T-cell (primary cell): ENCODE measurements around the gene PURB. TPM values are rescaled to one million over a fixed set of nuclear protein-coding genes. Genes with fewer than 3 reads are reported as not detected.

Experiments used
- ATAC-seq, 4 experiments: fragments of 200-7000 bp in 3 of 4; fragments of 150-1000 bp in 1 of 4; cut with Tn5 transposase; replicated peaks in 1 of 4; 1 replicate in 3 of 4; 2 replicates in 1 of 4; pipeline ENCODE4 v1.10.0; 2021; ENCODE audit warnings: moderate library complexity in 3 of 4, mild to moderate bottlenecking in 2 of 4, moderate number of reproducible peaks in 1 of 4
- CTCF ChIA-PET, 2 donors: fragments of 300-600 bp; sonication (Branson Sonifier 250); formaldehyde crosslinking; loops; one replicate each; lab custom pipeline; 2022; ENCODE audit warnings: antibody characterized with exemption in 2 of 2; lab: Charles Lee
- POLR2A ChIA-PET, 2 donors: fragments of 300-600 bp; sonication (Branson Sonifier 250); formaldehyde crosslinking; loops; one replicate each; lab custom pipeline; 2022; ENCODE audit warnings: antibody characterized with exemption in 2 of 2; lab: Charles Lee
- DNase-seq, 35 experiments: peaks; one replicate each; pipeline versions ENCODE4 v3.0.0 to v3.0.0-alpha.2; 2013 to 2023
- H3K27ac ChIP-seq: one replicate; pipeline ENCODE4 v1.5.1; 2013; ENCODE audit warnings: low read length
- H3K27me3 ChIP-seq, 2 experiments: replicated peaks in 1 of 2; 1 replicate in 1 of 2; 2 replicates in 1 of 2; pipeline versions ENCODE4 v1.6.1 to v1.7.0; 2013; ENCODE audit warnings: low read length in 1 of 2, mixed read lengths in 1 of 2; ENCODE audit not compliant: control insufficient read depth in 2 of 2, insufficient read depth in 2 of 2; ENCODE audit errors: extremely low read depth in 1 of 2
- H3K36me3 ChIP-seq, 2 donors: 1 replicate in 1 of 2; 2 replicates in 1 of 2; pipeline versions ENCODE4 v1.6.1 to v1.7.0; 2013; ENCODE audit warnings: low read length in 1 of 2; ENCODE audit not compliant: control insufficient read depth in 2 of 2, insufficient read depth in 1 of 2; ENCODE audit errors: extremely low read depth in 1 of 2
- H3K4me1 ChIP-seq, 2 experiments: 1 replicate in 1 of 2; 2 replicates in 1 of 2; pipeline versions ENCODE4 v1.6.1 to v1.7.0; 2013; ENCODE audit warnings: low read length in 2 of 2, mixed read lengths in 1 of 2; ENCODE audit not compliant: insufficient read depth in 2 of 2, control insufficient read depth in 1 of 2; ENCODE audit errors: extremely low read depth in 1 of 2
- H3K4me3 ChIP-seq, 2 donors: 1 replicate in 1 of 2; 2 replicates in 1 of 2; pipeline versions ENCODE4 v1.5.1 to v1.7.0; 2013; ENCODE audit warnings: mild to moderate bottlenecking in 2 of 2, low read length in 1 of 2, moderate library complexity in 1 of 2; ENCODE audit not compliant: control insufficient read depth in 1 of 2; ENCODE audit errors: extremely low read depth in 1 of 2
- H3K9me3 ChIP-seq: 2 replicates; pipeline ENCODE4 v1.7.0; 2013
- H3K27ac Mint-ChIP-seq, 2 donors: one replicate each; pipeline ENCODE4 v1.8.0; 2020 to 2021; ENCODE audit warnings: mild to moderate bottlenecking in 2 of 2, mixed read lengths in 2 of 2
- H3K27me3 Mint-ChIP-seq, 2 donors: one replicate each; pipeline ENCODE4 v1.8.0; 2021 to 2022; ENCODE audit warnings: mixed read lengths in 2 of 2
- H3K36me3 Mint-ChIP-seq: one replicate; pipeline ENCODE4 v1.8.0; 2021; ENCODE audit warnings: mixed read lengths
- H3K4me1 Mint-ChIP-seq, 3 donors: one replicate each; pipeline ENCODE4 v1.8.0; 2020 to 2022; ENCODE audit warnings: mixed read lengths in 3 of 3, mild to moderate bottlenecking in 1 of 3
- H3K4me3 Mint-ChIP-seq, 3 donors: one replicate each; pipeline ENCODE4 v1.8.0; 2020 to 2022; ENCODE audit warnings: mild to moderate bottlenecking in 3 of 3, mixed read lengths in 3 of 3, moderate library complexity in 3 of 3
- H3K9me3 Mint-ChIP-seq, 3 donors: one replicate each; pipeline ENCODE4 v1.8.0; 2020 to 2022; ENCODE audit warnings: mixed read lengths in 3 of 3
- WGBS: methylation state at CpG from one replicate; pipeline ENCODE4 v1.1.5; 2013; ENCODE audit warnings: missing lambda C conversion rate; ENCODE audit not compliant: insufficient coverage; 5-methylcytosine and 5-hydroxymethylcytosine counted together
- total RNA-seq, 35 experiments: library from RNA in 6 of 35; stranded (reverse) in 6 of 35; fragments of 120-200 nt in 1 of 35; gene quantifications; one replicate each; pipeline versions ENCODE4 v1.2.1 to v1.2.4 and lab custom pipeline; 2013 to 2026

Gene PURB
- total RNA-seq, 5 donors from 2014 or later (not counting 1 experiment from before 2014, with no cell fraction given), result 19.5 to 29.8 (median 20.1) TPM

- no peak for ATAC-seq
- H3K36me3 Mint-ChIP-seq, result peaks cover 3% of the 10 kb centered on the region
- DNase-seq, result no peak
- no peak overlapping the region for H3K27ac Mint-ChIP-seq
- Histone ChIP-seq H3K36me3 (peaks cover 0 to 4% of the 10 kb centered on the region in 2 donors), H3K27ac (no peak overlapping the region), H3K4me1 (peaks cover 0 to 3% of the 10 kb centered on the region in 2 experiments), H3K4me3 (no peak overlapping the region), H3K27me3 (peaks cover 0 to 5% of the 10 kb centered on the region in 2 experiments), H3K9me3 (no peaks in the 10 kb centered on the region)
- H3K4me3 Mint-ChIP-seq, result no peak overlapping the region
- H3K27me3 Mint-ChIP-seq, result peaks cover 0 to 4% of the 10 kb centered on the region in 2 donors
- ChIA-PET CTCF (no interaction called here), POLR2A (interaction anchor here (0.5 kb wide), 2 partner anchors 109 to 295 kb away, joined by 3 to 5 read pairs; no protein-coding TSS in a partner anchor)
- H3K4me1 Mint-ChIP-seq, result peaks cover 0 to 6% (median 5%) of the 10 kb centered on the region in 3 donors
- no peaks in the 10 kb centered on the region for H3K9me3 Mint-ChIP-seq
- WGBS, result 80% methylated on average over 5 of the region's 8 CpGs
Measured at GRCh38 chr7:44909596-44910389, 24.5 kb upstream of the PURB start.

- ATAC-seq, result no peak
Measured at GRCh38 chr7:44906965-44907364, 21.6 kb upstream of the PURB start.

DNA sequence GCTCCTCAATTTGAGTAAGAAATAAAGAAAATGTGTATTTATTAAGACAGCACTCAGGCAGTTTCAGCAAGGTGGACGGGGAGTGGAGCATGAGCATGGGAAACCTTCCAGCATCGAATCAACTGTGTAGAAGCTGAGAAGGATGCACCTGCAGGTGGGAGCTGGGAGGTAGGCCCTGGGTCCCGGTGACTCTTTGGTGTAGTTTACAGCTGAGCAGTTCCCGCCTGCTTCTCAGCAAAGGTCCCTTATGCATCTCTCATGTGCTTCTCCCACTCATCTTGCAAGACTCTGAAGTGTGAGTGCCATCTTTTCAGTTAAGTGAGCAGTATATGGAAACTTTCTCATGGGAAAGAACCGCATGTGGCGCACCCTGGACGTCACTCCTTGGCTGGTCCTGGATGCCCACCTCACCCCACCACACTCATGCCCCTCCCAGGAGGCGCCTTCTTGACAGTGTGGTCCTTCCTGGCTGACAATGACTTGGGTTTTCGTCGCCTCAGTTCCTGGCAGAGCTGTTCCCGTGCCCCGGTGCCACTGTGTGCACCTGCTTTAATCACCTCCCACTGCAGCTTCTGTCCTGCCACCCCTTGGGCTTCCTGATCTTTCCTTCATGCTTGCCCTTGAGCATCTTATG, 19.8 kb upstream of the PURB start:
- Mint-ChIP-seq H3K4me3 (no peak overlapping the region), H3K9me3 (no peaks in the 10 kb centered on the region), H3K4me1 (no peaks in the 10 kb centered on the region), H3K36me3 (peaks cover 3% of the 10 kb centered on the region), H3K27me3 (peaks cover 0 to 4% of the 10 kb centered on the region in 2 donors), H3K27ac (no peak overlapping the region)
- DNase-seq (no peak), ATAC-seq (no peak)
- H3K27ac ChIP-seq, result no peak overlapping the region
- no peaks in the 10 kb centered on the region for H3K9me3 ChIP-seq
- CTCF ChIA-PET, result no interaction called here
- peaks cover 0 to 5% of the 10 kb centered on the region in 2 experiments for H3K27me3 ChIP-seq
- H3K36me3 ChIP-seq, result peaks cover 0 to 4% of the 10 kb centered on the region in 2 donors
- no peaks in the 10 kb centered on the region for H3K4me1 ChIP-seq
- 81% methylated on average over 8 of the region's 12 CpGs for WGBS
- no peak overlapping the region for H3K4me3 ChIP-seq
- POLR2A ChIA-PET, result no interaction called here

More at GRCh38 chr7:44906965-44907364, 21.6 kb upstream of the PURB start:
- H3K4me3 Mint-ChIP-seq, result no peak overlapping the region
- POLR2A ChIA-PET, result interaction anchor here (0.5 to 0.6 kb wide), 3 partner anchors 218 to 1041 kb away, joined by 3 to 8 read pairs (median 5); no protein-coding TSS in a partner anchor
- CTCF ChIA-PET, result no interaction called here
- H3K27me3 Mint-ChIP-seq, result peaks cover 0 to 4% of the 10 kb centered on the region in 2 donors
- H3K4me1 Mint-ChIP-seq, result no peaks in the 10 kb centered on the region
- no peak overlapping the region for H3K27ac ChIP-seq
- H3K36me3 ChIP-seq, result peaks cover 0 to 4% of the 10 kb centered on the region in 2 donors
- H3K9me3 Mint-ChIP-seq, result no peaks in the 10 kb centered on the region
- H3K27me3 ChIP-seq, result peaks cover 0 to 5% of the 10 kb centered on the region in 2 experiments
- no peaks in the 10 kb centered on the region for H3K9me3 ChIP-seq
- no peaks in the 10 kb centered on the region for H3K4me1 ChIP-seq
- H3K4me3 ChIP-seq, result no peak overlapping the region
- no peak for DNase-seq
- H3K27ac Mint-ChIP-seq, result no peak overlapping the region
- peaks cover 3% of the 10 kb centered on the region for H3K36me3 Mint-ChIP-seq
- WGBS, result no CpG with 5 or more reads among the region's 8 CpGs

DNA sequence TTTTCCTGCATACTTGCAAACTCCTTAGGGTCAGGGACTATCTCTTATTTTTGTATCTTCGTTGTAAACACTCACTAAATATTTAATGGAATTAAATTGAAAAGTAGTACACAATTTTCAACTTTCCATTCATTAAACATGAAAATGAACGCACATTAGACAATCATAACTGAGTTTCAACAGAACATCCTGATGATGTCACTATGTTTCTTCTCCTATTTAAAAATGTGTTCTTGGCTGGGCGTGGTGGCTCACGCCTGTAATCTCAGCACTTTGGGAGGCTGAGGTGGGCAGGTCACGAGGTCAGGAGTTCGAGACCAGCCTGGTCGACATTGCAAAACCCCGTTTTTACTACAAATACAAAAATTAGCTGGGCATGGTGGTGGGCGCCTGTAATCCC, 14.1 kb upstream of the PURB start:
- no peaks in the 10 kb centered on the region for H3K27me3 Mint-ChIP-seq
- CTCF ChIA-PET, result no interaction called here
- H3K4me3 ChIP-seq, result no peak overlapping the region
- no peaks in the 10 kb centered on the region for H3K36me3 ChIP-seq
- H3K4me1 ChIP-seq, result peaks cover 0 to 7% of the 10 kb centered on the region in 2 experiments
- H3K4me3 Mint-ChIP-seq, result no peak overlapping the region
- no peaks in the 10 kb centered on the region for H3K9me3 ChIP-seq
- H3K36me3 Mint-ChIP-seq, result no peaks in the 10 kb centered on the region
- POLR2A ChIA-PET, result no interaction called here
- no peaks in the 10 kb centered on the region for H3K27me3 ChIP-seq
- H3K4me1 Mint-ChIP-seq, result peaks cover 6 to 9% (median 6%) of the 10 kb centered on the region in 3 donors
- H3K27ac Mint-ChIP-seq, result no peak overlapping the region
- no peak for ATAC-seq
- no peak for DNase-seq
- no peak overlapping the region for H3K27ac ChIP-seq
- no CpG with 5 or more reads among the region's 9 CpGs for WGBS
- no peaks in the 10 kb centered on the region for H3K9me3 Mint-ChIP-seq

GRCh38 chr7:44898039-44898438, 12.7 kb upstream of the PURB start:
- Histone ChIP-seq H3K4me3 (no peak overlapping the region), H3K36me3 (no peaks in the 10 kb centered on the region), H3K27ac (no peak overlapping the region), H3K4me1 (peaks cover 0 to 7% of the 10 kb centered on the region in 2 experiments), H3K9me3 (no peaks in the 10 kb centered on the region), H3K27me3 (no peaks in the 10 kb centered on the region)
- no peak for ATAC-seq
- no peak overlapping the region for H3K27ac Mint-ChIP-seq
- no peak overlapping the region for H3K4me3 Mint-ChIP-seq
- H3K36me3 Mint-ChIP-seq, result no peaks in the 10 kb centered on the region
- H3K4me1 Mint-ChIP-seq, result peaks cover 9 to 13% (median 9%) of the 10 kb centered on the region in 3 donors
- ChIA-PET POLR2A (interaction anchor here in 1 of 2 donors (0.6 kb wide), 1 partner anchor 74 kb away, joined by 3 read pairs; no protein-coding TSS in a partner anchor), CTCF (interaction anchor here in 1 of 2 donors (1.4 kb wide), 1 partner anchor 24 kb away, joined by 3 read pairs; no protein-coding TSS in a partner anchor)
- no peaks in the 10 kb centered on the region for H3K9me3 Mint-ChIP-seq
- H3K27me3 Mint-ChIP-seq, result no peaks in the 10 kb centered on the region
- 80% methylated on average over 1 of the region's 4 CpGs for WGBS
- no peak for DNase-seq

DNA sequence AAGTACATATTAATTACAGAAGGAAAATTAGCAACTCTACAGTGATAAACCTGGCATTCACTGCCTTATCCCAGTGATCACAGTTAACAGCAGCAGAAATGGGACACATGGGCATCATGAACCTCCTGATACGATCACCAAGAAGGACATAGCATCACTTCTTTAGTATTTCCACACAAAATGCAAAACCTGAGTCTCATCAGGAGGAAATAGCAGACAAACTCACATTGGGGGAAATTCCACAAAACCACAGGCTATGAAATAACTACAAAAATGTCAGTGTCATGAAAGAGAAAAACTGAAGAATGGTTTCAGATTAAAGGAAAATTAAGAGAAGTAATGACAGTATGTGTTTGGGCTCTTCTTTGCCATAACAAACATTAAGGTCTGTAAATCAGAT, 12.0 kb upstream of the PURB start:
- ATAC-seq, result peak in 1 of 4 experiments; percentile 29
- CTCF ChIA-PET, result interaction anchor here in 1 of 2 donors (1.4 kb wide), 1 partner anchor 25 kb away, joined by 3 read pairs; no protein-coding TSS in a partner anchor
- no peak overlapping the region for H3K27ac Mint-ChIP-seq

More for the DNA sequence above, 12.0 kb upstream of the PURB start:
- Histone ChIP-seq H3K4me1 (peaks cover 1 to 7% of the 10 kb centered on the region in 2 experiments), H3K36me3 (no peaks in the 10 kb centered on the region), H3K27ac (no peak overlapping the region), H3K4me3 (no peak overlapping the region), H3K9me3 (no peaks in the 10 kb centered on the region), H3K27me3 (no peaks in the 10 kb centered on the region)
- Mint-ChIP-seq H3K4me3 (no peak overlapping the region), H3K36me3 (no peaks in the 10 kb centered on the region), H3K4me1 (peaks cover 13 to 18% (median 15%) of the 10 kb centered on the region in 3 donors), H3K9me3 (no peaks in the 10 kb centered on the region), H3K27me3 (no peaks in the 10 kb centered on the region)
- peak in 1 of 35 experiments; percentile 23 for DNase-seq
- POLR2A ChIA-PET, result no interaction called here
- WGBS, result no CpG with 5 or more reads among the region's 1 CpG
